Activated CD8-positive, alpha-beta memory T cell treated with anti-CD3 and anti-CD28 coated beads for 48 hours (primary cell): ENCODE data around the gene ST7.
"Not testable (repeated sequence)": the region's sequence is repeated elsewhere in the genome, so short reads cannot be mapped to it uniquely, and the experiment has no call there.

Source experiments
- DNase-seq, 3 experiments: peaks; one replicate each; pipeline ENCODE4 v3.0.0-alpha.2; 2020; ENCODE audit warnings: low read depth in 2 of 3, low spot score in 2 of 3

Gene ST7

GRCh38 chr7:117023325-117023854 is 70.1 kb downstream of the ST7 start:
- no peak for DNase-seq

GRCh38 chr7:117024811-117025210 is 71.5 kb downstream of the ST7 start:
- DNase-seq: no peak

GRCh38 chr7:117025891-117026290 is 72.6 kb downstream of the ST7 start:
- DNase-seq: no peak

- DNase-seq: not testable (repeated sequence)
Measured at GRCh38 chr7:117030346-117030745, 77.0 kb downstream of the ST7 start.

GRCh38 chr7:117030793-117031192 is 77.5 kb downstream of the ST7 start:
- not testable (repeated sequence) for DNase-seq

- DNase-seq: no peak
Measured at GRCh38 chr7:117032810-117033209, 79.5 kb downstream of the ST7 start.

GRCh38 chr7:117034851-117035464 is 81.7 kb downstream of the ST7 start:
- no peak for DNase-seq

- DNase-seq: no peak
Measured at GRCh38 chr7:117035465-117035862, 82.2 kb downstream of the ST7 start.

- no peak for DNase-seq
Measured at GRCh38 chr7:117036053-117036669, 82.9 kb downstream of the ST7 start.

GRCh38 chr7:117036836-117037235 is 83.5 kb downstream of the ST7 start:
- no peak for DNase-seq

- no peak for DNase-seq
Measured at GRCh38 chr7:117038408-117038807, 85.1 kb downstream of the ST7 start.

- no peak for DNase-seq
Measured at GRCh38 chr7:117041007-117041406, 87.7 kb downstream of the ST7 start.

GRCh38 chr7:117041822-117042221 is 88.5 kb downstream of the ST7 start:
- no peak for DNase-seq

GRCh38 chr7:117043108-117043825 is 90.0 kb downstream of the ST7 start:
- DNase-seq: no peak

- DNase-seq: no peak
Measured at GRCh38 chr7:117044664-117045063, 91.4 kb downstream of the ST7 start.

GRCh38 chr7:117045927-117046710 is 92.8 kb downstream of the ST7 start:
- DNase-seq: no peak

GRCh38 chr7:117047496-117047895 is 94.2 kb downstream of the ST7 start:
- DNase-seq: no peak

- no peak for DNase-seq
Measured at GRCh38 chr7:117048114-117048866, 95.0 kb downstream of the ST7 start.

- no peak for DNase-seq
Measured at GRCh38 chr7:117048882-117049281, 95.6 kb downstream of the ST7 start.

GRCh38 chr7:117051808-117052207 is 98.5 kb downstream of the ST7 start:
- no peak for DNase-seq

- DNase-seq: no peak
Measured at GRCh38 chr7:117053432-117053831, 100.1 kb downstream of the ST7 start.
